Measurements from ENCODE around the gene ARHGEF7.

Gene ARHGEF7

DNA sequence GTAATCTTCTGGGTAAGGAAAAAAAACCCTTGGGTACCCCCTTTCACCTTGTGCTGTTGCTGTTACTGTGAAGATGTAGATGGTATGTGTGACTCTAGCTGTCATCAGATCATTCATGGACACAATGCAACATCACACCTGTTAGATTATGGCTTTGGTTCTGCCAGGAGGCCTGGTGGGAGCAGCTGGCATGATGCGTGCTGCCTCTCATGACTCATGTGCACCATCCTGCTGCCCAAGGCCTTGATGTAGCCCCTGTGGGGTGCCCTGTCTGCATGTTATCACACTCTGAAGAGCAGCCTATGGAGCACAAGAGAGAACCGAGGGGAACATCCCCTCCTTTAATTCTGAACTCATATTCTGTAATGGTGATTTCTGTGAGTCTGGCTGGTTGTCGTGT lies 147.6 kb downstream of the ARHGEF7 start:
- TF ChIP-seq GATA2 (IDR thresholded peaks at IDR 0.05; ENCODE audit: low read depth, low read length): no peak
- no peak for TF ChIP-seq GATA3 (IDR thresholded peaks at IDR 0.05; ENCODE audit: low read depth, low read length)

GRCh38 chr13:111263566-111263965 lies 148.5 kb downstream of the ARHGEF7 start:
- TF ChIP-seq GATA2 (IDR thresholded peaks at IDR 0.05; ENCODE audit: low read depth, low read length) (no peak), GATA3 (IDR thresholded peaks at IDR 0.05; ENCODE audit: low read depth, low read length) (no peak)

DNA sequence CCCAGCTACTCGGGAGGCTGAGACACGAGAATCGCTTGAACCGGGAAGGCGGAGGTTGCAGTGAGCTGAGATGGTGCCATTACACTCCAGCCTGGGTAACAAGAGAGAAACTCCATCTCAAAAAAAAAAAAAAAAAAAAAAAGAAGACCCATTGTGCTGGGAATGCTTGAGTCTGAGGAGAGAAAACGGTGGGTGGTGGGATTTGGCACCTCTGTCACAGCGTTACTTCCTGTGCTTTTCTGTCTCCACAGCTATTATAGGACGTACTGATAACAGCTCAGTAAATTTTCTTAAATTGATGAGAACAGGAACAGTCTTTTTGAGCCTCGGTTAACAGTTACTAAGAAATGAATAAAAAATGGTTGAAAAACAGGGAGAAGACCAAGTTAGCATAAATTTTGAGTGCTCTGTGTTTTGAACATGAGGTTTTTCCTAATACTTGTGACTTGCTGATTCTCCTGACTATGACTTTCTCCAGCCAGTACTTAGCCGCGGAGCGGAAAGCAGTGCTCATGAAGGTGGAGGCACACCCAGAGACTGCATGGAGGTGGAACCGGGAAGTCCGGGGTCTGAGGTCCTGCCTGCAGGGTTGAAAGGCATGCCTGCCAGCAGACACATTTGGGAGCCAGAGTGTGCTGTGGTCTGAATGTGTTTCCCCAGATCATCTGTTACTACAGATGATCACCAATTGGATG lies 150.0 kb downstream of the ARHGEF7 start:
- no peak for TF ChIP-seq GATA2 (IDR thresholded peaks at IDR 0.05; ENCODE audit: low read depth, low read length)
- TF ChIP-seq GATA3 (IDR thresholded peaks at IDR 0.05; ENCODE audit: low read depth, low read length): no peak

GRCh38 chr13:111265701-111266035 lies 150.6 kb downstream of the ARHGEF7 start:
- TF ChIP-seq GATA2 (IDR thresholded peaks at IDR 0.05; ENCODE audit: low read depth, low read length): no peak
- no peak for TF ChIP-seq GATA3 (IDR thresholded peaks at IDR 0.05; ENCODE audit: low read depth, low read length)

- TF ChIP-seq GATA2 (IDR thresholded peaks at IDR 0.05; ENCODE audit: low read depth, low read length) (no peak), GATA3 (IDR thresholded peaks at IDR 0.05; ENCODE audit: low read depth, low read length) (no peak)
These were observed 152.1 kb downstream of the ARHGEF7 start for GRCh38 chr13:111267205-111267604.

GRCh38 chr13:111267784-111268183 lies 152.7 kb downstream of the ARHGEF7 start:
- no peak for TF ChIP-seq GATA2 (IDR thresholded peaks at IDR 0.05; ENCODE audit: low read depth, low read length)
- TF ChIP-seq GATA3 (IDR thresholded peaks at IDR 0.05; ENCODE audit: low read depth, low read length): no peak

GRCh38 chr13:111269508-111269907 lies 154.4 kb downstream of the ARHGEF7 start:
- TF ChIP-seq GATA2 (IDR thresholded peaks at IDR 0.05; ENCODE audit: low read depth, low read length) (no peak), GATA3 (IDR thresholded peaks at IDR 0.05; ENCODE audit: low read depth, low read length) (no peak)

- TF ChIP-seq GATA2 (IDR thresholded peaks at IDR 0.05; ENCODE audit: low read depth, low read length) (no peak), GATA3 (IDR thresholded peaks at IDR 0.05; ENCODE audit: low read depth, low read length) (no peak)
These were observed 155.0 kb downstream of the ARHGEF7 start for GRCh38 chr13:111270126-111270525.

GRCh38 chr13:111270765-111271698 lies 155.9 kb downstream of the ARHGEF7 start:
- TF ChIP-seq GATA2 (IDR thresholded peaks at IDR 0.05; ENCODE audit: low read depth, low read length) (no peak), GATA3 (IDR thresholded peaks at IDR 0.05; ENCODE audit: low read depth, low read length) (no peak)

GRCh38 chr13:111272117-111272516 lies 157.0 kb downstream of the ARHGEF7 start:
- TF ChIP-seq GATA3 (IDR thresholded peaks at IDR 0.05; ENCODE audit: low read depth, low read length): no peak
- TF ChIP-seq GATA2 (IDR thresholded peaks at IDR 0.05; ENCODE audit: low read depth, low read length): no peak

GRCh38 chr13:111275382-111275781 lies 160.3 kb downstream of the ARHGEF7 start:
- TF ChIP-seq GATA2 (IDR thresholded peaks at IDR 0.05; ENCODE audit: low read depth, low read length) (no peak), GATA3 (IDR thresholded peaks at IDR 0.05; ENCODE audit: low read depth, low read length) (no peak)

GRCh38 chr13:111275995-111276618 lies 161.0 kb downstream of the ARHGEF7 start:
- TF ChIP-seq GATA2 (IDR thresholded peaks at IDR 0.05; ENCODE audit: low read depth, low read length): no peak
- TF ChIP-seq GATA3 (IDR thresholded peaks at IDR 0.05; ENCODE audit: low read depth, low read length): no peak

DNA sequence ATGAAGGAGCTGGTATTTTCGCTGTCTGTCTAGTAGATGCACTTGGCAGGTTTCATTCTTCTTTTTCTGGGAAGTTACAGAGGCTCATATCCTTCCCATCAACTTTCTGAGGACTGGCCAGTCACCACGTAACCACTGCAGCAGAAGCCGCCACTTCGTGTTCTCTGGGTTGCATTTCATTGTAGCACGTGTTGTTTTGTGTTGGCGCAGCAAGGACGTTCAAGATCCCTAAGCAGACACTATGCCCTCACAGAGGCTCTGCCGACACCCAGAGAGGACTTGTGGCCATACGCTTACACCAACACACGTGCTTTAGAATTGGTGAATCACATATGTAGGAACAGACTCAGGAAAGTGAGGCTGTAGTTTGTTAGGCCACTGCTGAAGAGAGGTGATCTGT lies 163.1 kb downstream of the ARHGEF7 start:
- no peak for TF ChIP-seq GATA2 (IDR thresholded peaks at IDR 0.05; ENCODE audit: low read depth, low read length)
- TF ChIP-seq GATA3 (IDR thresholded peaks at IDR 0.05; ENCODE audit: low read depth, low read length): no peak

Measured in SH-SY5Y (cell line).